ENCODE measurements around the gene PALD1.

PALD1 gene

GRCh38 chr10:70494536-70494935, 16.0 kb downstream of the PALD1 start:
- H3K27ac ChIP-seq (ENCODE audit: low read depth, low read length), result peak overlapping the region; percentile 40
- H3K4me3 ChIP-seq (ENCODE audit: low read length), result no peak overlapping the region
- no peaks in the 10 kb centered on the region for H3K27me3 ChIP-seq (ENCODE audit: control insufficient read depth, insufficient read depth, low read length)
- H3K36me3 ChIP-seq (ENCODE audit: control insufficient read depth, insufficient read depth, low read length), result no peaks in the 10 kb centered on the region
- no peak overlapping the region for H3K9ac ChIP-seq (ENCODE audit: low read length)
- H3K4me1 ChIP-seq (ENCODE audit: control insufficient read depth, insufficient read depth, low read length), result peaks cover 26% of the 10 kb centered on the region

GRCh38 chr10:70494966-70495365, 16.4 kb downstream of the PALD1 start:
- Histone ChIP-seq H3K4me3 (ENCODE audit: low read length) (no peak overlapping the region), H3K9ac (ENCODE audit: low read length) (no peak overlapping the region), H3K36me3 (ENCODE audit: control insufficient read depth, insufficient read depth, low read length) (no peaks in the 10 kb centered on the region), H3K27ac (ENCODE audit: low read depth, low read length) (peak overlapping the region; percentile 40), H3K4me1 (ENCODE audit: control insufficient read depth, insufficient read depth, low read length) (peaks cover 26% of the 10 kb centered on the region), H3K27me3 (ENCODE audit: control insufficient read depth, insufficient read depth, low read length) (no peaks in the 10 kb centered on the region)

GRCh38 chr10:70495691-70496261, 17.2 kb downstream of the PALD1 start:
- H3K27ac ChIP-seq (ENCODE audit: low read depth, low read length), result no peak overlapping the region
- peaks cover 25% of the 10 kb centered on the region for H3K4me1 ChIP-seq (ENCODE audit: control insufficient read depth, insufficient read depth, low read length)

DNA sequence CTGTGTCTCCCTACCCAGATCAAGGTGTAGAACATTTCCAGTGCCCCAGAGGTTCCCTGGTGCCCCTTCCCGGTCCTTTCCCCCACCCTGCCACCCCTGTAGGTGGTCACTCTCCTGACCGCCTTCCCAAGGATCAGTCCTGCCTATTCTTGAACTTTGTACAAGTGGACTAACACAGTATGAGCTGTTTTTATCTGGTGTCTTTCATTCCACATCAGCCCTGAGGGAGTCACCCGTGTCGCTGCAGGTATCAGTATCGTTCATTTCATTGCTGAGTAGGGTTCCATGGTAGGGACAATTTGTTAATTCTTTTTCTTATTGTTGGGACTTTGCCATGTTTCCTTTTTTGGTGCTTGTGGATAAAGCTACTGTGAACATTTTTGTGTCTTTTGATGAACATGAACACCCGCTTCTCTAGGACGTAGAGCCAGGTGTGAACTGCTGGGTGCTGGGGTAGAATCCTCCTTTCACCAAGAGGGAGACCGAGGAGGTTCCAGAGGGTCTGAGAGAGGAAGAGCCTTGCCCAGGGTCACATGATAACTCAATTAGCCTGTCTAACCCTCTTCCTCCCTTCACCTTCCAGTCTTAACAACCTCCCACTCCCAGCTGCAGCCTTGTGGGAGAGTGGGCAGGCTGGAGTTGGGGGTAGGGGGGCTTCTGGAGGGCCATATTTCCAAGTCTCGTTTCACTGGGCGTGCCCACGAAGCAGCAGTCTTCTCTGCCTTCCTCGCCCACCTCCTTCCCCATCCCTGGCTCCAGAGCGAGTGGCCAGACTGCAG, 18.0 kb downstream of the PALD1 start:
- Histone ChIP-seq H3K4me3 (ENCODE audit: low read length) (no peak overlapping the region), H3K27ac (ENCODE audit: low read depth, low read length) (no peak overlapping the region), H3K4me1 (ENCODE audit: control insufficient read depth, insufficient read depth, low read length) (peaks cover 18% of the 10 kb centered on the region), H3K9ac (ENCODE audit: low read length) (no peak overlapping the region), H3K27me3 (ENCODE audit: control insufficient read depth, insufficient read depth, low read length) (no peaks in the 10 kb centered on the region), H3K36me3 (ENCODE audit: control insufficient read depth, insufficient read depth, low read length) (no peaks in the 10 kb centered on the region)

More at GRCh38 chr10:70495691-70496261, 17.2 kb downstream of the PALD1 start:
- Histone ChIP-seq H3K27me3 (ENCODE audit: control insufficient read depth, insufficient read depth, low read length) (no peaks in the 10 kb centered on the region), H3K9ac (ENCODE audit: low read length) (no peak overlapping the region), H3K36me3 (ENCODE audit: control insufficient read depth, insufficient read depth, low read length) (no peaks in the 10 kb centered on the region), H3K4me3 (ENCODE audit: low read length) (no peak overlapping the region)

GRCh38 chr10:70497120-70497545, 18.6 kb downstream of the PALD1 start:
- Histone ChIP-seq H3K27me3 (ENCODE audit: control insufficient read depth, insufficient read depth, low read length) (no peaks in the 10 kb centered on the region), H3K4me3 (ENCODE audit: low read length) (no peak overlapping the region), H3K4me1 (ENCODE audit: control insufficient read depth, insufficient read depth, low read length) (peaks cover 13% of the 10 kb centered on the region), H3K27ac (ENCODE audit: low read depth, low read length) (no peak overlapping the region), H3K36me3 (ENCODE audit: control insufficient read depth, insufficient read depth, low read length) (no peaks in the 10 kb centered on the region), H3K9ac (ENCODE audit: low read length) (no peak overlapping the region)

DNA sequence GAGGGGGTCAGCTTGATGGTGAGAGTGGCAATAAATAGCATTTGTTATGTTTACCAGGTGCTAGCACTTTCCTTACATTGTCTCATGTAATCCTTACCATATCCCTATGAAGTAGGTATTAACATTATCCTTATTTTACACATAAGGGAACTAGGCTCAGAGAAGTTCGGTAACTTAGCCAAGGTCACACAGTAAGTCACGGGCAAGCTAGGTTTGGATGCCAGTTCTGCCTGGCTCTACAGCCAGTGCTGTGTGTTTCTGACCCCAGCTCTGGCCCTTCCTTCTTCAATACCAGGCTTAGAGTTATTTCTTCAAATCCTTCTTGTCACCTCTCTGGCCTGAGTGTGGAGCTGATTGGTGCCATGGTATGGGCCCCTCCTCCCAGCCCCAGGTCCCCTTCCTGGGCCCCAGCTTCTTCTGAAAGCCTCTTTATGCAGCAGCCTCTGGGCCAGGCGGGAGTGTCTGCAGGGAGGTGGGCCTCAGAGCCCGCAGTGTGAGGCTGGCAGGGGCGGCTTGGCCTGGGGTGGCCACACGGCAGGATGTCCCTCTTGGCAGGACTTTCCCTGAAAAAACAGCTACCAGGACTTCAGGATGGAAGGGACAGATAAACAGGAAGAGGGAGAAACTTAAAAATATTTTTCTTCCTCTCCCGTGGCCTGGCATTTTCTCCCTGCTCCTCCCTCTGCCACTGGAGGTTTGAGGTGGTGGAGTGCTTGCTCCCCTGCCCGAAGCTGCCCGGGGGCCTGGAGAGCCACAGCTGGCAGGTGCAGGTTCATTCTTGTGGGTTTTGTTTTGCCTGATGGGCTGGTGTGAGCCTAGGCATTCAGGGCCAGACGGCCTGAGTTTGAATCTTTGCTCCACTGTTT, 20.6 kb downstream of the PALD1 start:
- Histone ChIP-seq H3K4me3 (ENCODE audit: low read length) (no peak overlapping the region), H3K27me3 (ENCODE audit: control insufficient read depth, insufficient read depth, low read length) (no peaks in the 10 kb centered on the region), H3K27ac (ENCODE audit: low read depth, low read length) (no peak overlapping the region), H3K9ac (ENCODE audit: low read length) (no peak overlapping the region), H3K36me3 (ENCODE audit: control insufficient read depth, insufficient read depth, low read length) (no peaks in the 10 kb centered on the region), H3K4me1 (ENCODE audit: control insufficient read depth, insufficient read depth, low read length) (peaks cover 6% of the 10 kb centered on the region)

DNA sequence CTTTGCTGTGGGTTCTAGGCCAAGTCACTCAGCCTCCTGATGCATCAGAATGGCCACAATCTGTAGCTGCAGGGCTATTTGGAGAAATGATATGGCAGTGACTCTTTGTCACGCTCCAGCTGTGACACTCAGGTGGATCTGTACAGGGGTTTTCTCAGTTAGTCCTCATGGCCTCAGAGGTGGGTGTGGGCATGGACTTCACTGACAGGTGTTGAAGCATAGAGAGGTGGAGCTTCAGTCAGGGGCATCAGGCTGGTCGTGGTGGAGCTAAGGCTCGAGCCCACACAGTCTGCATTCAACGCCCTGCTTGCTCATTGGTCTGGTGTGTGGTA, 21.2 kb downstream of the PALD1 start:
- H3K4me1 ChIP-seq (ENCODE audit: control insufficient read depth, insufficient read depth, low read length), result peaks cover 2% of the 10 kb centered on the region
- H3K27me3 ChIP-seq (ENCODE audit: control insufficient read depth, insufficient read depth, low read length), result no peaks in the 10 kb centered on the region
- H3K4me3 ChIP-seq (ENCODE audit: low read length), result no peak overlapping the region
- no peak overlapping the region for H3K9ac ChIP-seq (ENCODE audit: low read length)
- no peak overlapping the region for H3K27ac ChIP-seq (ENCODE audit: low read depth, low read length)
- no peaks in the 10 kb centered on the region for H3K36me3 ChIP-seq (ENCODE audit: control insufficient read depth, insufficient read depth, low read length)

GRCh38 chr10:70500368-70500767, 21.8 kb downstream of the PALD1 start:
- Histone ChIP-seq H3K36me3 (ENCODE audit: control insufficient read depth, insufficient read depth, low read length) (no peaks in the 10 kb centered on the region), H3K4me1 (ENCODE audit: control insufficient read depth, insufficient read depth, low read length) (peaks cover 2% of the 10 kb centered on the region), H3K27ac (ENCODE audit: low read depth, low read length) (no peak overlapping the region), H3K4me3 (ENCODE audit: low read length) (no peak overlapping the region), H3K27me3 (ENCODE audit: control insufficient read depth, insufficient read depth, low read length) (no peaks in the 10 kb centered on the region), H3K9ac (ENCODE audit: low read length) (no peak overlapping the region)

GRCh38 chr10:70500812-70501301, 22.3 kb downstream of the PALD1 start:
- H3K36me3 ChIP-seq (ENCODE audit: control insufficient read depth, insufficient read depth, low read length), result no peaks in the 10 kb centered on the region
- peaks cover 2% of the 10 kb centered on the region for H3K4me1 ChIP-seq (ENCODE audit: control insufficient read depth, insufficient read depth, low read length)
- no peak overlapping the region for H3K27ac ChIP-seq (ENCODE audit: low read depth, low read length)
- no peak overlapping the region for H3K4me3 ChIP-seq (ENCODE audit: low read length)
- H3K9ac ChIP-seq (ENCODE audit: low read length), result no peak overlapping the region
- H3K27me3 ChIP-seq (ENCODE audit: control insufficient read depth, insufficient read depth, low read length), result no peaks in the 10 kb centered on the region

DNA sequence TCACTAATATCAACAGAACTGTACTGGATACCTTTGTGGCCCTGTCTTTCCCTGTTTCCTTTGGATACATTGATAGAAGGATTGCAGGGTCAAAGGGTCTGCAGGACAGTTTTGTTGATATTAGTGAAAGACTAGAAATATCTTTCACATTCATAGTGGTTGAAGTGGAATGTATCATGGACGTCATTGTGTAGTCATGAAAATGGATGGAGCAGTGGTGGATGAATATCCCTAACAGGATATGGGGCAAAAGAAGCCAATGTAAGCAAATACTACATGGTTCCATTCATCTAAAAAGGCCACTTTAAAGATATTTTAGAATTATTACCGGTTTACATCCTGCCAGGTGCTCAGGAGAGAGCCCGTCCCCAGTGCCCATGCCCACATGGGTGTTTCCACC, 23.8 kb downstream of the PALD1 start:
- H3K9ac ChIP-seq (ENCODE audit: low read length), result no peak overlapping the region
- H3K4me1 ChIP-seq (ENCODE audit: control insufficient read depth, insufficient read depth, low read length), result peaks cover 2% of the 10 kb centered on the region
- H3K27me3 ChIP-seq (ENCODE audit: control insufficient read depth, insufficient read depth, low read length), result no peaks in the 10 kb centered on the region
- no peak overlapping the region for H3K27ac ChIP-seq (ENCODE audit: low read depth, low read length)
- no peaks in the 10 kb centered on the region for H3K36me3 ChIP-seq (ENCODE audit: control insufficient read depth, insufficient read depth, low read length)
- H3K4me3 ChIP-seq (ENCODE audit: low read length), result no peak overlapping the region

DNA sequence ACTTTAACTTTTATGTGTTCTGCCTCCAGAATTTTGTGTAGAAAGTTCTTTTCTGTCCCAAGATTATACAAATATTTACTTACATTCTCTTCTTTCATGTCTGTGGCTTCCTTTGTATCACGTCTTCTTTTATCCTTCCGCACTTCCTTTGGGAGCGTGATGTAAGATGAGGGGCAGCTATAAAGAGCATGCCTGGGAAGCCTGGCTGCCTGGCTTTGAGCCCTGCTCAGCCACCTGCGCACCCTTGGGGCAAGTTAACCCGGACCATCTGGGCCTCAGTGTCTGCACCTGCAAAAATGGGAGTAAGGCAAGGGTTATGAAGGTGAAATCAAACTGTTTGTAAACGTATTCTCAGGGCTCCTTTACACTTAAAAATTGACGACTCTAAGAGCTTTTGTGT, 25.2 kb downstream of the PALD1 start:
- Histone ChIP-seq H3K9ac (ENCODE audit: low read length) (no peak overlapping the region), H3K27me3 (ENCODE audit: control insufficient read depth, insufficient read depth, low read length) (no peaks in the 10 kb centered on the region), H3K4me3 (ENCODE audit: low read length) (no peak overlapping the region), H3K36me3 (ENCODE audit: control insufficient read depth, insufficient read depth, low read length) (no peaks in the 10 kb centered on the region), H3K4me1 (ENCODE audit: control insufficient read depth, insufficient read depth, low read length) (peaks cover 13% of the 10 kb centered on the region), H3K27ac (ENCODE audit: low read depth, low read length) (no peak overlapping the region)

- H3K9ac ChIP-seq (ENCODE audit: low read length), result no peak overlapping the region
- no peaks in the 10 kb centered on the region for H3K36me3 ChIP-seq (ENCODE audit: control insufficient read depth, insufficient read depth, low read length)
- no peaks in the 10 kb centered on the region for H3K27me3 ChIP-seq (ENCODE audit: control insufficient read depth, insufficient read depth, low read length)
- no peak overlapping the region for H3K27ac ChIP-seq (ENCODE audit: low read depth, low read length)
- no peak overlapping the region for H3K4me3 ChIP-seq (ENCODE audit: low read length)
- peaks cover 21% of the 10 kb centered on the region for H3K4me1 ChIP-seq (ENCODE audit: control insufficient read depth, insufficient read depth, low read length)
Observed at GRCh38 chr10:70504521-70505358, 26.2 kb downstream of the PALD1 start.

Data from rectal smooth muscle tissue (tissue), 1 donor.